Dermis blood vessel endothelial cell (primary cell): ENCODE measurements around the gene LCN9. TPM values are rescaled to one million over a fixed set of nuclear protein-coding genes. Genes with fewer than 3 reads are reported as not detected.

Experiments
- DNase-seq: peaks from one replicate; pipeline ENCODE4 v3.0.0; 2010
- total RNA-seq: library from RNA; depleted of rRNA; stranded (reverse); fragments of >200 nt; gene quantifications from 2 replicates; pipeline ENCODE4 v1.2.3, GENCODE V29; 2014

Gene LCN9
- total RNA-seq, 1 donor from 2014 or later, result not detected

DNA sequence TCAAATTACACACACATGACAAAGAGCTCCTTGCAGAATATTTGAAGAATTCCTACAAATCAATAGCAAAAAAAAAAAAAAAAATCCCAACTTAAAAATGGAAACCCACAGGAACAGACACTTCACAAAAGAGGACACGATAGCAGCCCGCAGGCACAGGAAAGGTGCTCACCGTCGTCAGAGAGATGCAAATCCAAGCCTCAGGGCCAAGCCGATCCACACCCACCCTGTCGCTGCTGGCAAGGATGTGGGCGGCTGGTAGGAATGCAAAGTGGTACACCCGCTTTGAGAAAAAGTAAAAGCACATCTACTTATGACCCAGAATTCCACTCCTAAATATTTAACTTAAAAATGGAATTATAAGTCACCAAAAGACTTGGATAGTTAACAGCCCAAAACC, 10.8 kb downstream of the LCN9 start:
- DNase-seq, result no peak

DNA sequence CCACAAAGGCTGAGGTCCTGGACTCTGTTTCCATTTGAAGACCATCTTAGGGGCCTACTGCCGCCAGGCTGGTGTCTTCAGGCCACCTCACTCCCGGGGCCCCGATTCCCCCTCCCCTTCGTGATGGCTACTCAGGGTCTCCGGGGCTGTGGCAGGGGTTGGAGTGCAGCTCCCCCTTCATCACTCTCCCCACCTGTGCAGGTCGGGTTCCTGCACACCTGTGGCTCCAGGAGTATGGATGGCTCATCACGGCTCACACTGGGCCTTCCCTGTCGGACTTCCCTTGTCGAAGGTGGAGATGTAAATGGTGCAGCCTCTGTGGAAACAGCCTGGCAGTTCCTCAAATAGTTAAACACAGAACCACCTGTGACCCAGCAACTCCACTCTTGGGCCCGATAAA, 11.9 kb downstream of the LCN9 start:
- no peak for DNase-seq

DNA sequence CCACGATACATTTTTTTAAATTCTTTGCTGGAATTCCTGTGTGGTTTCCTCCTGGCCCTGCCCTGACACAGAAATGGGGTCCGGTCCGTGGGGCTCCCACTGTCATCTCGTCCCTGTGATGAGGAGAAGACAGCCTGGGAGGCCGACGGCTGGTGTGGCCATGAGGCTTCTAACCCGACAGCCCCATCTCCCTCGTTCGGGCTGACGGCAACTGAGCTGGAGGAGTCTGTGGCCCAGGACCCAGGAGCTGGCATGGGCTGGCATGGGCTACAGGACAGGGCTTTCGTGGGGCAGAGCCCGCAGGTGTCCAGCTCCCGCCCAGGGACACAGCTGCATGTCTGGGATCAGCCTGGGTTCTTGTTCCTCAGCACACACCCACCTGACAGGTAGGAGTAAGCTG, 13.8 kb downstream of the LCN9 start:
- no peak for DNase-seq

DNA sequence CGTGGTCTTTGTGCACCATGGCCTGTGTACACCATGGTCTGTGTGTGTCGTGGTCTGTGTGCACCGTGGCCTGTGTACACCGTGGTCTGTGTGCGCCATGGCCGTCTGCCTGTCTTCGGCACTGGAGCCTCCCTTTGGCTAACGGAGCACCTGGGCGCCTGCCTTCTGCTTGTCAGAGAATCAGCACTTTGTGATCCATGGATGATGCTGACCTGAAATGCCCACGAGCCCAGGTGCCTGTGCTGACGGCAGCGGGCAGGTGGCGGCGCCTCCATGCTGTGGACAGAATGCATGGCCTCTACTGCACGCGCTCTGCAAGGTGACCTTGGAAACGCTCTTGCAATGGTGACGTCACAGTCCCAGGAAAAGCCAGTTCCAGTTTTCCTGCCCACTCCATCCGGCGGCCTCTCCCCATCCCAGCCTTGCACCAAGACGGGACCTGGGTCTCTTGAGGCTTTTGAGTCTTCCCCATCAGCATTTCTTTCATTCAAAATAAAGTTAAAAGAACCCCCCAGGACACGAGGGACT, 14.6 kb downstream of the LCN9 start:
- DNase-seq, result no peak

DNA sequence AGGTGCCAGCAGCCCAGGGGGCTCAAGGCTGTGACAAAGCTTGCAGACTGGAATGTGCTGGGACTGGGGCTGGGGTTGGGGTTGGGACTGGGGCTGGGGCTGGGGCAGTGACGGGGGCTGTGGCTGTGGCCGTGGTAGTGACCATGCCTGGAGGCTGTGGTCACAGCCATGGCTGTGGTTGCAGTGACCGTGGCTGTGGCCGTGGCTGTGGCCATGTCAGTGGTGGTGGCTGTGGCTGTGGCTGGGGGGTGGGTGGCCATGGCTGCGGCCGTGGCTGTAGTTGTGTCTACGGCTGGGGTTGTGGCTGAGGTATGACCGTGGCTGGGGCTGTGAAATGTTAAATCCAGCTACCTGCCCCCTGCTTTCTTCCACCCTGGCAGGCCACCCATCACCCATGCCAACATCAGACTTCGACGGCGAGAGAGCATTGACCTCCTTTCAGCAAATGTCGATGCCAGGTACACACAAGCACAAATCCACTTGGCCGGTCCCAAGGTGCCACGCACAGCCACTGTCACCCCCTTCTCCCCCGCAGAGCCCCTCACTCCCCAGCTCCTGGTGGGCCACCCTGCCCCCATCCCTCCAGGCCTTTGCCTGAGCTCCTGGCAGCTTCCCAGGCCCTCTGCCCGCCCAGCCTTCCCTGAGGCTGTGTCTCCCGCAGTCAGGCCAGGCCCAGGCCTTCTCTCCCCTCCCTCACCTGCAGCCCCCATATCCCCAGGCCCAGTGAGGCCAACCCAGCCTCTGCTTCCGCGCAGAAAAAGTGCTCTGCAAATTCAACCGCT, 15.3 kb downstream of the LCN9 start:
- no peak for DNase-seq

DNA sequence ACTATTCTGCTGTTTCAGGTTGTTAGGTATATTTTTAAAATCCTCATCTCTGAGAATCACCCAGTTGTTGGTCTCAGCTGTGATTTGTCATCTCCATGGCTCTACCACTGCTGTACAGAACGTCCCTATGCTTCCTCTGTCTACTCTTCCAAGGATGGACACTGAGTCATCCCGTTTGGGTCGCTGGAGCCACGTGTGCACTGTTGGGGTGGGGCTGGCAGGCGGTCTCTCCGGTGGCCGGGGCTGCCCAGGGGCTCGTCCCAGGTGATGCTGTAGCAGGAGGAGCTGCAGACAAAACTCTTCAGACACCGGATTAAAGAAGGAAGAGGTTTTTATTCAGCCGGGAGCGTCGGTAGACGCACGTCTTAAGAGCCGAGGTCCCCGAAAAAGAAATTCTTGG, 16.9 kb downstream of the LCN9 start:
- DNase-seq, result no peak

DNA sequence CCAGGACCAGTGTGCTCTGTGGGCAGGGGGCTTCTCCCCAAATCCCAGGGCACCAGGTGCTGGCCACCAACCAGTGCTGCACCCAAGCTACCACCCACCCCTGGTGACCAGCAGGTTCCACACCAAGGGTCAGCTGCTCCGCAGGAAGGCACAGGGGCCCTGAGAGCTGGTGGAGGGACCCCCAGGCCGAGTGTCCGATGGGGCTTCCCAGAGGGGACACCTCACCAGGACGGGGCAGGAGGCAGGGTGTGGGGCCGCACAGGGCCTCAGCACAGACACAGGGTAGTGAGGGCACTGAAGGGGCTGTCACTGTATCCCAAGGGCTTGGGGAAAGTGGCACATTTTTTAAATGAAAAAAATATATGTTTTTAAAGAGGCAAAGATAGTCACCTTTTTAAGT, 18.1 kb downstream of the LCN9 start:
- DNase-seq, result no peak

DNA sequence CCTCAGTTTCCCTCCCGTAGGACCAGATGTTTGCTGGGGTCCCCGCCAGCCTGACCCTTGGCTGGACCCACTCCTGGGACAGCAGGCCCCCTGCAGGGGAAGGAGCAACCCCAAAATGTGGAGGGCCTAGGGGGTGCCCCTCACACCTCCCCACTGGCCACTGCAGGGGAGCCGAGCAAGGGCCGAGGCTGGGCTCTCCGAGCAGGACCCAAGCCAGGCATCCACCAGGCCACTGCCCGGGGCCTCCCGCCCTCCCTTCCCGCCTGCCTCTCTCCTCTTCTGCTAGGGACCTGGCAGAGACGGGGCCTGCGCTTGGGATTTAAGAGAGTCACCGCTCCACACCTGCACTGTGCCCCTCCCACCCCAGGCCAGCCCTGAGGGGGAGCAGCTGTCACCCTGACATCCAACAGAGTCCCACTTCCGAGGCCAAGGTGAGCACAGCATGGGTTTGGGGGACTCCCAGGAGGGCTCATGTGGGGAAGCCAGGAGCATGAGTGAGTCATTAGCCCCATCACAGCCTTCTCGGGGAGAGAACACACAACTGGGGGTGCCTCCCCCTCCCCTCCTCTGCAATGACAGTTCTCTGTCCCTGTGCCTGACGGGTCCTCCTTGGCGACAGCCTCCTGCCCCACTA, 20.4 kb downstream of the LCN9 start:
- no peak for DNase-seq

DNA sequence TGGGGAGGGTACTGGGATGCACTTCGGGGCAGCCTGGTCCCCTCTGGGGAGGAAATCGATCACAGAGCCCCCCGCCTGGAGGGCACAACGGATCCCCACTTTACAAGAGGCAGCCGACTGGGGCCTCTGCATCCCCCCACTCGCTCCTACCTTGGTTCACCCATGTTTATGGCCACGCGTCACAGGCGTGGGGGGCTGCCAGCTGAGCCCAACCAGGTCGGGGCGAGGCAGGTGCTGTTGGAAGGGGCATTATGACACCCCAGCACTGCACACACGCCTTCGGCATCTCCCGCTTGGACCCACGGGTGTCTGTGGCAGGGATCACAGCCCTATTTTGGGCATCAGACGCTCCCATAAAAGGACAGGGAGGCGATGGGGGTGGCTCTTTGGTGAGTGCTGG, 21.6 kb downstream of the LCN9 start:
- no peak for DNase-seq

DNA sequence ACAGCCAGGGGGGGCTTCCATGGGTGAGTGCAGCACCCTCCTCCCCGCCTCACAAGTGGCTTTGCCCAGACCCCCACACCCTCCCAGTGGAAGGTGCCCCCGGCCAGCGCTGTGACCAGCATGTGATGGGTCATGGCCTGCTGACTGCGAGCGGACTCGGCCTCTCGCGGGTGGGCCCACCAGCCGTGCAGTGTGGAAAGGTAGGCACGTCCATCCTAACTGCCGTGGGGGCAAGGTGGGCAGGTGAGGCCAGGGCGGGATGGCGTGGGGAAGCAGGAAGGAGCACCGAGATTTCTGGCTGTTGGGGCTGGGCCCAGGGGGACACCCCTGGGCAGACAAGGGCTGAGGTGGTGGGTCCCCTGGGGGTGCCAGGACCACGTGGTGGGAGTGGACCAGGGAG, 24.1 kb downstream of the LCN9 start:
- no peak for DNase-seq

DNA sequence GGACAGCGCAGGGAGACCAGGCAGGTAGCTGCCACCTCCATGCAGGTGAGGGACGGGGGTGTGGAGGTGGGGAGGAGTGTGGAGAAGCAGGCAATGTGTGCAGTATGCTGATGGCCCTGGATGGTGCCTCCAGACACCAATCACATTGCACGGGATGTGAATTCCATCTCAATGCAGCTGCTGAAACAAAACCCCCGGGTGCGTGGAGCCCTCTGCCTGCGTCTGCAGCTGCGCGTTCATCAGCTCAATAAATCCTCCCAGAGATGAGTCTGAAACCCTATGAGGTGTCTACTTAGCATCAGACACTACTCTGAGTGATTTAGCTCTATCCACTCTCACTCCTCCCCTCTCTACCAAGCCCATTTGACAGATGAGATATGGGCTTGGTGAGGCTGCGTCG, 25.9 kb downstream of the LCN9 start:
- DNase-seq, result no peak

DNA sequence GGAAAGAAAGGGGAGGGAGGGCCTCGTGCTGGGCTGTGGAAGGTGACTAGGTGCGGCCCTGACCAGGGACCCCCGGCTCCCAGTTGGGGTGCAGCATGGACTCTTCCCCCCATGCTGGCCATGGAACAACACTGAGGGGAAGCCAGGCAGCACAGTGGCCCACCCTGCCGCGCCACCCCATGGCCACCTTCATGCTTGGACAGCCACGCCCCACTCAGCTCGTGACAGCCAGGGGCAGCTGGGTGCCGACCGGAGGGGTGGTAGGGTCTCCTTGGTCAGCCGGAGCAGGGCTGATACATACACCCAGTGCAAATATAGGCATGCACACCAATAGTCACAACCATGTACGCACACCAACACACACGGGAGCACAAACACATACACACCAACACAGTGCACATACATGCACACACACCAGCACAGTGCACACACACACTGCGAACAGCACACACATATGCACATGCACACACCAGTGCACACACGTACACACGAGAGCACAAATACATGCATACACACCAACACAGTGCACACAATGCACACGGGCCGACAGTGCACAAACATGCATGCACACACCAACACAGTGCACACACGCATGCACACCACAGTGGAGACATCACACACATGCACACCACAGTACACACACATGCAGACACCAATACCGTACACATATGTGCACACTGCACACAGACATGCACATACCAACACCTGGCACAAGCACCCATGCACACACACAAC, 27.9 kb downstream of the LCN9 start:
- no peak for DNase-seq

DNA sequence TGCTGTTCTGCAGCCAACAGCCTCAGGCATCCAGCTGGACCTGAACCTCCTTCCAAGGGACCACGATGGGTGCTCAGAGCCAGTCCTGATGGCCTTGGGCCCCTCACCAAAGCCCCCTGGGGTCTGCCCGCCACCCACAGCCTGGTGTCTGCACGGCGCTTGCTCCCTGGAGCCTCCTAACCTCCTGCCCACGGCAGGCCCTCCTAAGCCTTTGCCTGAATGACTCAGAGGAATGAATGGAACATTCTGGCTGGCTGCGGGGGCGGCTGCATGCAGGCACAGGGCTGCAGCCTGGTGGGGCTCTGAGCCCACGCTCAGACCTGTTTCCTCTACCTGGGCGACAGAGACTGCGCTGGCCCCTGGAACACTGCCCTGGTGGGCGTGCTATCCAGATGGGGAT, 29.3 kb downstream of the LCN9 start:
- DNase-seq, result no peak

DNA sequence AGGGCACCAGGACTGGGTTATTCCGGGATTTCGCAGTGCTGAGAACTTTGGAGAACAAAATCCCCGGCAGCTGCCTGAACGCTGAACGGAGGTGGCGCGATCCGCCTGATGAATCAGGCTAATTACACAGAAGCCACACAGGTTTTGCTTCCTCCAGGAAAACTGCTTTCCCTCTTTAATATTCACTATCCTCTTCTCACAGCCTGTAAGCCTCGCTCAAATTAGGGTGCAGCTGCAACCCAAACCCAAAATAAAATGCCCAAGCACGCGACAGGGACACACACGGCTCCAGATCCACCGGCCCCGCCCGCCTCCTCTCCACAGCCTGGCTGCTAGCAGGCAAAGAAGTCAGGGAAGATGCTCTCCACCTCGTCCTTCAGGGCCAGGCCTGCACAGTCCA, 30.2 kb downstream of the LCN9 start:
- no peak for DNase-seq

DNA sequence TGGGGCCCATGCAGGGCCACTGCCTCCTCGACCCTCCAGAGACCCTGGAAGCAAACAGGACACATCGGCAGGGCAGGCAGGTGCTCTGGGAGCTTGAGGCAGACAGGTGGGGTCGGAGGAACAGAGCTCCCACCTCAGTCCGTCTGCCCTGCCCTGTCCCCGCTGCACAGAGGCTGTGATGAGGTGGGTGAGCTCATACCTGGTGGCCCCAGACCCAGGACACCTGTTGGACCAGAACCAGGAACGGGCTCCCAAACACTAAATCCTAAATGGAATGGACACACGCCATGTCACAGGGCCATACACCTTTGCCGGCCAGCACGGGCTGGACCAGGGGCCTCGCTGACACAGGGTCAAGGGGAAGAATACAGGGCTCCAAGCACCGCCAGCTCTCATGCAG, 30.7 kb downstream of the LCN9 start:
- no peak for DNase-seq

DNA sequence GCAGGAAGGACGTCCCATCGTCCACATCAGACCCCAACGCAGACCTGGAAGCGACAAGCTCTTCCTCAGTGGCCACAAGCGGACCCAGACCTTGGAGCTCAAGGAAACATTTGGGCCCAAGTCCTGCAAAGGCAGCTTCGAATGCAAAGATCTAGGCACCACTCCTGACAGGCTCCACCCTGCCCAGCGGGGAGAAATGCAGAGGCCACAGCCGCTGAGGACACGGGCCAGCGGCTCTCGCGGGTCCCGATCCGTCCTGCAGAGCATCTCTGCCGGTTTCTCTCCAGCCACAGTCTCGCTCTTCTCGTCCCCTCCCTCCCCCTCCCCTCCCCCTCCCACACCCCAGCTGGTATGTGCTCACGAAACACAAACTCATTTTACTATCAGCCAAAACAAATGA, 31.3 kb downstream of the LCN9 start:
- no peak for DNase-seq

DNA sequence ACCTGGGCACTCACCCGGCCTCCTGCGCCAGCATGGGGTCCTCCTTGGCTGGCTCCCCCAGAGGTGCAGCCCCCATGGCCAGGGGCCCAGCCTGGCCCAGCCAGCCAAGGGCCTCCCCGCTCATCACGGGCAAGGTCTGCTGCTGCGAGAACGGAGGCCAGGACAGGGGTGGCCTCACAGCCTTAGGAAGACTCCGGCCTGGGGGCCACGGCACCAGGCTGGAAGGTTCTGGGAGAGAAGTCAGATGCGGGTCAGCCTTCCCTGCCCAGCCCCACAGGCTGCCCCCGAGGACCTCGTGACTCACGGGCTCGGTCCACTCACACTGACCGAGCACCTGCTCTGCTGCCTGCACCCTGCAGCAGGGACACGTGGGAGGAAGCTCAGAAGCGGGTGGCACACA, 31.9 kb downstream of the LCN9 start:
- no peak for DNase-seq

DNA sequence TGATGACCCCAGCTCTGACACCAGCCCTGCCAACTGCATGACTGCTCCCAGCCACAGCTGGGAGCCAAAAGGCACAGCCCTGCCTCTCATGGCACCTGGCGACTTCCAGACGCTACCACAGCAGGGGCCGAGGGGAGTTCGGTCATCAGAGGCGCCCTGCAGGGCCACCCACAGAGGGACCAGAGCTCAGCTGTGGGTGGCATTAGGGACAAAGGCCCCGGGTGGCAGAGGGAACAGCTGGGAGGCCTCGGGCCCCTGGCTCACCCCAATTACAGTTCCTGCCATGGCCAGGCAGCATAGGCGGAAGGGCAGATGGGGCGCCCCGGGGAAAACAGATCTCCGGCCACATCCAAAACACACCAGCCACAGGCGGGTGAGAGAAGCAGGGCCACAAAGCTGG, 32.5 kb downstream of the LCN9 start:
- no peak for DNase-seq

DNA sequence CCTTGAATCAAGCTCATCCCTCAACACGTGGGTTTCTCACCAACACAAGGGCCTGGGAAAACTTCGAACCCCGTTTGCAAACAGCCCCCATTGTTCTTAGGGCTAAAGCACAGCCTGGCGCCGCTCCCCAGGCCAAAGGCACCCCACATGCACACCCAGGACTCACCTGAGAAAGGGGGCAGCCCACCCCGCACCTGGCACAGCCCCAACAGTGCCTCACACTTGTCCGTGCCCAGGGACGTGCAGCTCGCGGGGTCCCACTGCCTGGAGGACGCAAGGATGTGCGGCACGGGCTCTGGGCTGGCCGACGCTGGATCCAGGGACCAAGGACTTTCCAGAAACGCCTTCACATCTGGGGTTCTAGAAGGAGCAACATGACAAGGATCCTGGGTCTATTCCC, 33.3 kb downstream of the LCN9 start:
- DNase-seq, result no peak

DNA sequence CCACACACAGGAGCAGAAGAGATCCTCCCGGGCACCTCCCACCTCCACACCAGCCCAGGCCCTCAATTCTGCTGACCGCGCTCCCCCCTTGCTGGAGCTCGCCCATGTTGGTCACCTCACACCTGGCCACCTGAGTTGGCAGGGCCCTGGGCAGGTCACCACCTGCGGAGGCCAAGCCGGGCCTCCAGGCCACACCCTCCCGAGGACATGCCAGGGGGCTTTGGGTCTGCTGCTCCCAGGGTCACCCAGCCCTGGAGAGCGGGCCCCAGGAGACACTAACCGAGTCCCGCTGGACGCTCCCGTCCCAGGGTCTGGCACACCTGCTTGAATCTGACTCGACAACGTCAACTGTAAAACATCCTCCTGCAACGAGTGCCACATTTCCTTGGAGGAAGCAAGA, 34.1 kb downstream of the LCN9 start:
- no peak for DNase-seq

DNA sequence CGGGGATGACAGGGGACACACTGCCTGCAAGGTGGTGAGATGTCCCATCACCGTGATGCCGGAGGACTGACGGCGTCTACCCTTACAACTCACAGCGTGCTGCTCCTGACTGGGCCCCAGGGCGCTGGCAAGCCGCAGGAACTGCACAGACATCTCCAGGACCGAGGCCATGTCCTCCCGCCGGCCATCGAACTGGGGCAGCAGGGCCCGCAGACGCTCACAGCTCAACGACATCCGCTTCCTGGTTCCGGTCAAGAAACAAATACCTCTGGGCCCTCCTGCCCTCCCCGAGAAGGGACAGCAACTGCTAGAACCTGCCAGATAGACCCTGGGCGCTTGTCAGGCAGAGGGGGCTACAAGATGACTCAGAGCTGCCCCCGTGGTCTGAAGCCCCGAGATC, 35.1 kb downstream of the LCN9 start:
- no peak for DNase-seq

DNA sequence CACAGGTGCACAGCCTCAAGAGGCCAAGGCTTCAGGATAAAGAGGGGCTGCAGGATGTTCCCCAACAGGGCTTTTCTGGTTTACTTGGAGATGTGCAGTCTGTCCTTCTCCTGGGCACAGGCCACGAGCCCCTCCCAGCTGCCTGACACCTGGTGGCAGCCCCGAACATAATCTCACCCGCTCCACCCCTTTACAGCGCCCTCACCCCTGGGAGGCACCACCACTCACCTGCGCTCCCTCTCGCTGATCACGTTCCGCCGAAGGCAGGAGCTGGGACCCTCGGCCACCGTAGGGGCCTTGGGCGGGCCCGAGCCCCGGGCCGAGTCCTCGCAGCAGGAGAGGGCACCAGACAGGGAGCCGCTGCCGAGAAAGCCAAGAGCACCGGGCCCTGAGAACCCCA, 35.7 kb downstream of the LCN9 start:
- DNase-seq, result no peak

DNA sequence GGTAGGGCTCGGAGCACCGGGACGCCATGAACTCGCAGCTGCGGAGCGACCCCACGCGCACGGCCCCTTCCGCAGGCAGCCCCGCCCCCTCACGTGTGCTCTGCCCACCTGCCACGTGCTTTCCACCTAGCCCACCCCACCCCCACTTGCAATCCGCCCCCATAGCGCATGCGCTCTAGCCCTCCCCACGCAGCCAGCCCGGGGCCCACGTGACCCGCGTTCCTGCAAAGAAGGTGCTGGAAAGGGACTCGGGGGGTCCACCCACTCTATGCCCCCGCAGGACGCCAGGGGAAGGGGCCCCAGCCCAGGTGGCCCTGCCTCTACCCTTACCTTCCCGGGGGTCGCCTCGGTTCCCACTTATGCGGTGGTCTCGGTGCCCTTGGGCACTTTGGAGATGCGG, 36.3 kb downstream of the LCN9 start, which contains the start of gene SOHLH1:
Gene SOHLH1 (minus strand): TSS at position 42 of the 400 bp plus-strand sequence. CDS start 14 bp downstream, at position 28.
- DNase-seq, result no peak

DNA sequence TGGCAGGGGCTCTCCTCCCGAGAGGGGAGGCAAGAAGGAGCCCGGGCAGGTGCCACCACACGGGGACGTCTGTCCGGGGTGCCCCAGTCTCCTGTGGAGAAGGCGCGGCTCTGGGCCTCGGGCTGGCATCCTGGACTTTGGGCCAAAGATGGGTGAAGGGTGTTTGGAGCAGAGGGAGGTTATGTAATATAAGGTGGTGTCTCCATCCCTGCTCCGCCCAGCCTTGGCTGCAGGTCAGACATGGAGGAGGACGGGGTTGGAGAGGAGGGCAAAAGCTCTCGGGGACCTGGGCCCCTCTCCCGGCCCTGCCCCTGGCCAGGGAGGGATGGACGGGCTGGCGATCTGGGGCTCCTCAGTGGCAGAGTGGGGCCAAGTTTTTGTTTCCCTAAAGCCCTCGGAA, 37.4 kb downstream of the LCN9 start:
- DNase-seq, result no peak
